Hematopoietic multipotent progenitor cell treated with erythropoietin and hydrocortisone succinate and interleukin-3 and kit ligand, for 15 days (in vitro differentiated cells): ENCODE results near the gene ANKS1B.

Experiments
- DNase-seq: peaks from one replicate; pipeline ENCODE4 v3.0.0-alpha.2; 2015; ENCODE audit warnings: low spot score

ANKS1B gene

GRCh38 chr12:99122959-99123358 lies 861.8 kb downstream of the ANKS1B start:
- no peak for DNase-seq

- DNase-seq: no peak
Observed at GRCh38 chr12:99122496-99122895, 862.2 kb downstream of the ANKS1B start.

DNA sequence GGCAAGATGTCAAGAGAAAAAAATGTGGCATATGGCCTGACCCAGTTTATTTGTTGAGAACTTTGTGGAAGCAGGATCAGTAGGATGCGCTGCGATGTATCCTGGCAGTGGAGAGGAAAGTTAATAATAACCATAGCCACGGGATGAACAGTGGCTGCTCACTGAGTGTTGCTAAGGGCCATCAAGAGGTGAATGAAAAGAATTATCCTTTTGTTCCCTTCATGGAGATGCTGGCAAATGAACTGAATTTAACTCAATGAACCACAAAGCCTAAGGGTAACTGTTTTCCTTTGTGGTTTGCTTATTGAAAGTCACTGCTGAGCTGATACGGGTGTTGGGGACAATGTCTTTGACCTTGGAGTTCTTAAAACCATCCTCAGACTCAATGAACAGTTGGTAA lies 863.2 kb downstream of the ANKS1B start:
- DNase-seq: no peak

DNA sequence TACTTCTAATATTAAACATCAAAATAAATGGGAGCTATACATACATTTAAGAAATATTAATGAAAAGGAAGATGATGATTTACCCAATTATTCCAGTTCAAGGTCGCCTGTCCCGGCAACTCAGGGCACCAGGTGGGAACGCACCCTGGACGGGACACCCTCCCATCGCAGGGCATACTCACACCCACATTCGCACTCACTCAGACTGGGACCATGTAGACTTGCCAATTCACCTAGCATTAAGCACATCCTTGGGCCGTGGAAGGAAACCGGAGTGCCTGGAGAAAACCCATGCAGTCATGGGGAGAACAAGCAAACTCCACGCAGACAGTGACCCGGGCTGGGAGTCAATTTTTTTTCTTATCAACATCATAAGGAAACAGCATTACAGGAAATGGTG lies 864.8 kb downstream of the ANKS1B start:
- no peak for DNase-seq

GRCh38 chr12:99119449-99119848 lies 865.3 kb downstream of the ANKS1B start:
- no peak for DNase-seq

DNA sequence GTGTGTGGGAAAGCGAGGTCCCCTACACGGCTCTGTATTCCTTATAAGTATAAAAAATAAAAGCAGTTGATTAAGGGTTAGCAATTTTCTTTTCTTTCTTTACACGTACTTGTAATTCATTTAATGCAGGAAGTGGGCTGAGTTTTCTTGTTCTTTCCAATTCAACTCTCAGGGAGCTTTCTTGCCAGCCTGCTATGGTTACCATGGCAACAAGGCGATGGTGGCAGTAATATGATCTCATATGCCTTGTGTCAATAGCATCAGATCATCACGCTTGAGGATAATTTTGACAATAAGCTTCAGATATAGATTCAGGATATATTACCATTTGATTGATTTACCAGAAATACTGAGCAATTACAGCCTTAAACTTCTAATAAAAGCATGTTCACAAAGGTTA lies 873.1 kb downstream of the ANKS1B start:
- no peak for DNase-seq

DNA sequence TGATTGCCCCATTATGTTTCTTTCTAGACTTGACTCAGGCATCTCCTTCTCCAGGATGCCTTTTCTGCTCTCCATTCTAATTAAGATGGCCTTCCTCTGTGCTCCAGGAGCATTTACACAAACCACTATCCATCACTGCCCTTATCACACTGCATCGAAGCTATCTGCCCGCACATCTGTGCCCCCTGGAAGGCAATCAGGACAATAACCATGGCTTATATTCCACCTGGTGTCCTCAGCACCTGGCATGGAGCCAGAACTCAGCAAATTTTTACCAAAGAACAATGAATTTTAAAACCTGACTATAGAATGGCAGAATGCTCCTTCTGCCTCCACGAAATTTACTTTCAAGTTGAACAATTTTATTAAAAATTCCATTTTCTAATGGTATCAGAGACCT lies 873.9 kb downstream of the ANKS1B start:
- DNase-seq: no peak

DNA sequence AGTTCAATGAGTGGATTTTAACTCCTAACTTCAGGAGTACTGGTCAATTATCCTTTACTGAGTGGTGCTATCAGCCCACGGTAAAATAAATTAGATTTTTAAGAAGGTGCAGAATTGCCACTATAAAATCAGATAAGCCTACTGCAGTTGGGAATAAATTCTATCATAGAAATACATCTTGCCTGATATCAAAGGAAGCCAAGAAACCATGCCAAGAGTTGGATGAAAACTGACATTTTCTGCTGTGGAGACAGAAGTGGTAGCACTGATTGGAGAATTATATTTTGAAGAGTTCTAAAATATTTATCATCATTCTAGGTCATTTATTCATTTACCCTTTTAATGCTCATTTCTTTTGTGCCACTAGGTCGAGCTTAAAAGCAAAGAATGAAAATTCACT lies 874.5 kb downstream of the ANKS1B start:
- no peak for DNase-seq

GRCh38 chr12:99108924-99109323 lies 875.8 kb downstream of the ANKS1B start:
- no peak for DNase-seq

DNA sequence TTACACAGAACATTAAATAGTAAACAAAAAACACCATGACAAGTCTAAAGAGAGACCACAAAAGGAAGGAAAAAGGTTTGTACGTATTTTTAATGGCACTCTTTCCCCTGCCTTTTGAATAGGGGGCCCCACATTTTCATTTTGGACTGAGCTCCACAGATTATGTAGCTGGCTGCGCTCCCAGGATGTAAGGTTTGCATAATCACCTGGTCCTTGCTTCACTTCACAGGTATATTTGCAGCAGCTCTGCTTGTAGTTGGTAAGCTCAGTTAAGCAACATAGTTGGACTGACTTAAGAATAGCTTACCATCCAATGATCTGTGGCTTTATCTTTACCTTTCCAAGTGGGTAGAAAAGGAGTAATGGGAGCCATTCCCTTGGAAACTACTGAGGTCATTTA lies 885.0 kb downstream of the ANKS1B start:
- no peak for DNase-seq

- no peak for DNase-seq
Observed at GRCh38 chr12:99097171-99097570, 887.6 kb downstream of the ANKS1B start.

DNA sequence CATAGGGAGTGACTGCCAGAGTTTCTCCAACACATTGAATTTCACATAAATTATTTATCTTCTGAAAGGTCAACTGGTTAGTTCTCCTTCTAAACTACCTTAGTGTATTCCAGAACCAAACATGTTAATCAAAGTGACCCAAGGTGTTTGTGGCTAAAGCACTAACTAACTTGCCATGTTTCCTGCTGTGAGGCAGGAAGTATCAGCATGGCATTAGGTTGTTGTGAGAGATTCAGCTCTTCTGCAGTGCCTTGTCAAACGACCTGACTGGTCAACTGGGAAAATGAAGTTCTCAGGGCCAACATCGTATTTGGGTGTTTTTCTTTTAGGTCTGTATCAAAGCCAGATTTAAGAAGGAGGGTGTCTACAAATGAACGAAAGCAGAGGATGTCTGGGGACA lies 891.6 kb downstream of the ANKS1B start:
- DNase-seq: no peak

- no peak for DNase-seq
Observed at GRCh38 chr12:99092100-99092851, 892.5 kb downstream of the ANKS1B start.

GRCh38 chr12:99087278-99087677 lies 897.5 kb downstream of the ANKS1B start:
- DNase-seq: no peak

DNA sequence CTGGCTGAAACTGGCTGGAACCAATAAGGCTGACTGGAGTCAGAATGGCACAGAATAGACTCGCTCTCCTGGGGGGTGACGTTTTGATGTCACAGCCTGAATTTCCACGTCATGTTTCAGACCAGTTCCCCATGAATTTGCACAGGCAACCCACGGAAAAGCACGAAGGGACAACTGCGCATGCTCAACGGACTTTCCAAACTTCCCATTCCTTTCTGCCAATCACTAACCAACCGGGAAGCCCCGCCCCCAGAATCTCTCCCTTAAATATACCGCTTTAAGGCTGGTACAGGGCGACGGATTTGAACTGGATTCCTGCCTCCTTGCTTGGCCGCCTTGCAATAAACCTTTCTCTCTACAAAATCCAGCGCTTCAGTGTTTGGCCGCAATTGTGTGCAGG lies 904.9 kb downstream of the ANKS1B start:
- no peak for DNase-seq

GRCh38 chr12:99068993-99069747 lies 915.6 kb downstream of the ANKS1B start:
- DNase-seq: no peak

DNA sequence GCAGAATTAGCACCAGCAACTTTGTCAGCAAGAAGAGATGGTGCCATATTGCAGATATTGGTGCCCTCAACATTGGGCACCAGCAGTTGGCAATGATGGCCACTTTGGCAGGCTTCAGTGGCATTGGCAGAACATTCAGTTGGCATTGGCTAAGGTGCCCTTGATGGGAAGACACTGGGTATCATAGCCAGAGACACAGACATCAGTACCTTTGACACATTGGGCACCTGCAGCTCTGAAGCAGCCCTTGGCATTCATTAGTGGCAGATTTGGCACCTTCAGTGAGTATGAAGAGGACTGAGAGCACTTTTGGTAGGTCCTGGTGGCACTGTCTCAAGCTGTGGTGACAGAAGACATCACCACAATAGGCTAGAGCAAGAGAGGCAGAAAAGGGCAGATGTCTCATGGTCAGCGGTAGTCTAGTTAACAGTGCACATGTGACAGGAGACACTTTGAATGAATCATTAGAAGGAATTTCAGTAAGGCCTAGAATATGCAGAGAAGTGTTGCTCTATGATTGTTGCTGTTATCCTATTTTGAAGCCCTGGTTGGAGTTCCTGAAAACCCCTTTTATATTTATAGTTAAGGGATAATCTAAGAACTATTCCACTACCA lies 917.5 kb downstream of the ANKS1B start:
- DNase-seq: no peak

GRCh38 chr12:99066726-99067125 lies 918.0 kb downstream of the ANKS1B start:
- DNase-seq: no peak

- DNase-seq: no peak
Observed at GRCh38 chr12:99063182-99063581, 921.6 kb downstream of the ANKS1B start.

- DNase-seq: no peak
Observed at GRCh38 chr12:99059824-99060511, 924.8 kb downstream of the ANKS1B start.

DNA sequence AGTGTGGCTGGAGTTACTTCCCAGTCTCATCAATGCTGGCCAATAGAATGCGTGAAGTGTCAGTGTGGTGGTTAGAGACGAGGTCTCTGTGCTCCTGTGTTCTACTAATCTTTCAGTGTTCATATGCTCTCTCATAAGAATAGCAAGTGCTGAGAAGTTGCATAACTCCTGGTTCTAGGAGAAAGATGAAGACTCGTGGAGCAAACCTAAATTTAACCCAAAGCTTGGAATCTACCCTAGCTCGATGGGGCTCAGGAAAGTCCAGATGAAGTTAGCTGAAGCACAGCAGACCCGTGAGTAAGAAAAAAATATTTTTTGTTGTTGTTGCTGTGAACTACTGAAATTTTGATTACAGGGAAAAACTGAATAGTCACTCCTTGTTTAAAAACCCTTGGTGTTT lies 927.1 kb downstream of the ANKS1B start:
- no peak for DNase-seq

GRCh38 chr12:99056186-99056585 lies 928.5 kb downstream of the ANKS1B start:
- no peak for DNase-seq

DNA sequence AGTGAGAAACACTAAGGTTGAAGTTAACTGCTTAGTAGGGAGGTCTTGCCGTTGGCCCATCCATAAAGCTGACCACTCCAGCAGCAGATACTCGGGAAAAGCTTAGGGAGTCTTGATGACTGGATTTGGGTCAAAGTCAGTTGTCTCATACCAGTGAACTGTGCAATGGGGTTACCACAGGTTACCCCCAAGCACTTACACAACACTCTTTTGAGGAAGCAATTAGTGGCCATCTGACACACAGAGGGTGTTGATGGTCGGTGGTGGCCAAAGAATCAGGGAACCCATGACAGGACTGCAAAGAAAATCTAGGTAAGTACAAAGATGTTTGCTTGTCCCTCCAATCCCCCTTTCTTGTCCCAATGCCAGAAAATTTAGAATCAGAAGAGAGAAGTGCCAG lies 929.4 kb downstream of the ANKS1B start:
- DNase-seq: no peak
